Subcutaneous adipose tissue (tissue), 4 donors: ENCODE measurements around the gene CYTL1. TPM values are rescaled to one million over a fixed set of nuclear protein-coding genes. Genes with fewer than 3 reads are reported as not detected.

Source experiments
- CTCF ChIP-seq: fragments of 450-650 bp; IDR thresholded peaks from one replicate; pipeline ENCODE4 v1.5.1; 2016; ENCODE audit warnings: low read depth, mild to moderate bottlenecking, control low read depth, antibody characterized with exemption, moderate library complexity
- total RNA-seq, 4 donors: library from RNA; depleted of rRNA; stranded (reverse); fragments of >200 nt; gene quantifications; one replicate each; pipeline ENCODE4 v1.1.0, GENCODE V29; 2016

The CYTL1 gene
- total RNA-seq, 4 donors from 2014 or later, result 0.98 to 2.4 (median 1.2) TPM; not detected in 1

GRCh38 chr4:5012244-5012898, 6.9 kb downstream of the CYTL1 start:
- TF ChIP-seq CTCF, result no peak

DNA sequence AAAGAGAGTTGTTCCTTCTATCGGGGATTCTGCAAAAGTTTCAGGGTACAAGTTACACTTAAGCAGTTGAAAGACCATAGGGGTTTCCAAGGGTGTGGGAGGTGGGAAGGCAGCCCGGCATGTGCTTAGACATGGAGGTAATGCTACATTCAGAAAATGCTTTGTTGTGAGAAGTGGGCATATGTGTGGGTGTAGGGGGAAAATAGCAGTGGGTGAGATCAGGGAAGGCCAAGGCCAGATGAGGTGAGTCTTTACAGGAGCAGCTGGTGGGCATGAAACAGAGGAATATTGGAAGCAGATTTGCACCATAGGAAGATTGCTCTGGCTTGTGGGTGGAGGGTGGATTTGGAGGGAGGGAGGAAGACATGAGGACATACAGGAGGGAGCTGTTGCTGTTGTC, 8.3 kb downstream of the CYTL1 start:
- no peak for TF ChIP-seq CTCF

DNA sequence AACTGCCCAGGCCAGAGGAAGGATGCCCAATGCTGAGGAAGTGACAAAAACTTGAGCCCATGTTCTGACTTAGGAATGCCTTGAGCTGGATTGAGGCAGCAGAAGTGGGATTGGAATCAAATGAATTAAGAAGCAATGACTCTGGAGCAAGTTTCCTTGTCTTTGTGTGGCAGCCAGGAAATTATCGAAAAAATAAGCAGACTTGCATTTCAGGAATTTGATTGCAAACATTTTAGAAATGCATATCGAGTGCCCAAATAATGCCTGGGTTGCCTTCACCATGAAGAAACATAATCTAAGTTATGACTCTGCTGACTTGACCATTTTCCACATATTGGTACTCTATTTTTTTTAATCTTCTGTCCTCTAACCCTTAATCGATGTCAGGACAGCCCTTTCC, 9.5 kb downstream of the CYTL1 start:
- TF ChIP-seq CTCF, result no peak

GRCh38 chr4:5004496-5004895, 14.8 kb downstream of the CYTL1 start:
- TF ChIP-seq CTCF, result no peak

DNA sequence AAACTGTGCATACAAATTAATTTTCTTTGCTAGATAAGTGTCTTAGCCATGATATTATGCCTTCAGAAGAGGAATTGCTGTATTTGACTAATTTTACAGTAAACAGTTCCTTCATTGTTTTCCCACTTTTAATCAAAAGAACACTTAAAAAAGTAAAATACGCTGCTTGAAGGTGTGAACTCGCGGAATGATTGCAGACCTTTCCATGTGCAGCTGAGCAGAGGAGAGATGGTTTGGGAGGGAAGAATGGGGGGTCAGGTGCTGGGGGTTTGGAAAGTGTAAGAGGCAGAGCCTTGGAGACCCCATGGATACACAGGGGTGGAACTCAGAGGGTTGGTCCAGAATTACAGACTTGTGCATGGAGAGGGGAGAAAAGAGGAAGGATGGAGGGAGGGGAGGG, 15.3 kb downstream of the CYTL1 start:
- TF ChIP-seq CTCF, result no peak

DNA sequence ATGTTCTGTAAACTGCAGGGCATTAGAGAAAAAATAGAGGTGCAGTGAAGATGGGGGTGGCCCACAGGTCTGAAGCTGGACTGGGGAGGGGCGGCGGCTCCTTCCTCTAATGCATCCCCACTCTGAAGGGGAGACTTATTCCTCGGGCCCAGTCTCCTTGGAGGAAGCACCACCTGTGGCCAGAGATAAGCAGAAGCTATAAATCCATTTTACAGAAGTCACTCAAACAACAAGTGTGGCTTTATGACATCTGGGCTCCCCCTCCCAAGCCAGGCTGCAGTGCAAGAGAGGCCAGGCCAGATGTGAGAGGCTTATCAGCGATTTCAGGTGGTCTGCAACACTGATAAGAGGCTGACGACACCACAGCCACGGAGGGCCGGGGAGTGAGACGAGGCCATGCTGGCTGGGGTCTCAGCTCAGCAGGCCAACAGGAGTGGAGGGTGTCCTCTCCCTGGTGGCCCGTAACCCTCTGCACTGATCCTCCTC, 15.8 kb downstream of the CYTL1 start:
- TF ChIP-seq CTCF, result no peak

- TF ChIP-seq CTCF, result no peak
These were observed 23.4 kb downstream of the CYTL1 start for GRCh38 chr4:4995908-4996265.
